Right atrium auricular region (tissue), 2 donors: ENCODE results near the gene SUCO. TPM values are rescaled to one million over a fixed set of nuclear protein-coding genes. Genes with fewer than 3 reads are reported as not detected.

Experiments
- DNase-seq: peaks from one replicate; pipeline ENCODE4 v3.0.0-alpha.2; 2019; ENCODE audit warnings: low spot score
- H3K27ac ChIP-seq, 2 donors: fragments of 200-600 bp; sonication (generic); 1 replicate in 1 of 2; 2 replicates in 1 of 2; pipeline ENCODE4 v1.5.1; 2016 to 2019
- H3K27me3 ChIP-seq, 2 donors: fragments of 200-600 bp; sonication (generic); one replicate each; pipeline versions ENCODE4 v1.5.1 to v1.6.0; 2017 to 2019
- H3K36me3 ChIP-seq: fragments of 200-600 bp; sonication (generic); one replicate; pipeline ENCODE4 v1.5.1; 2016
- H3K4me1 ChIP-seq, 2 donors: fragments of 200-600 bp; sonication (generic); one replicate each; pipeline versions ENCODE4 v1.5.1 to v1.6.0; 2017 to 2019
- H3K4me3 ChIP-seq, 2 donors: fragments of 200-600 bp; sonication (generic); 1 replicate in 1 of 2; 2 replicates in 1 of 2; pipeline ENCODE4 v1.5.1; 2017 to 2019; ENCODE audit warnings: mild to moderate bottlenecking in 1 of 2, moderate library complexity in 1 of 2
- H3K9me3 ChIP-seq, 2 donors: fragments of 200-600 bp; sonication (generic); one replicate each; pipeline ENCODE4 v1.5.1; 2019
- CTCF ChIP-seq, 2 donors: fragments of 200-600 bp; sonication (generic); IDR thresholded peaks; one replicate each; pipeline ENCODE4 v1.5.1; 2019; ENCODE audit warnings: antibody characterized with exemption in 2 of 2
- total RNA-seq, 2 donors: library from RNA; depleted of rRNA; stranded (reverse); fragments of >200 nt; gene quantifications; one replicate each; pipeline ENCODE4 v1.1.0, GENCODE V29; 2016

The SUCO gene
- 10 to 100 TPM; 19.1 to 29.1 TPM for total RNA-seq

GRCh38 chr1:172532700-172533512 lies at the start of gene SUCO:
SUCO (plus strand) TSS chr1:172533150; CDS start chr1:172533436, 286 bp downstream.
- peak; percentile 100 for DNase-seq
- peaks cover 0 to 31% of the 10 kb centered on the region in 2 donors for H3K4me1 ChIP-seq
- peak within 1 kb of the TSS; percentile 78 to 86 for H3K4me3 ChIP-seq
- H3K27ac ChIP-seq: peak within 1 kb of the TSS; percentile 95 to 97
- H3K9me3 ChIP-seq: no peaks in the 10 kb centered on the region
- no peaks in the 10 kb centered on the region for H3K27me3 ChIP-seq
- peak in 1 of 2 donors; percentile 23 for TF ChIP-seq CTCF (IDR thresholded peaks at IDR 0.05)
- no peaks in the 10 kb centered on the region for H3K36me3 ChIP-seq

- H3K9me3 ChIP-seq: no peaks in the 10 kb centered on the region
- H3K4me1 ChIP-seq: no peaks in the 10 kb centered on the region
- no peaks in the 10 kb centered on the region for H3K27me3 ChIP-seq
- no peak for TF ChIP-seq CTCF (IDR thresholded peaks at IDR 0.05)
- H3K27ac ChIP-seq: no peak overlapping the region
- DNase-seq: no peak
- H3K4me3 ChIP-seq: no peak overlapping the region
- no peaks in the 10 kb centered on the region for H3K36me3 ChIP-seq
These were observed 49.5 kb upstream of the SUCO start for GRCh38 chr1:172483448-172483847.

- Histone ChIP-seq H3K4me1 (no peaks in the 10 kb centered on the region), H3K27ac (no peak overlapping the region), H3K4me3 (no peak overlapping the region), H3K27me3 (no peaks in the 10 kb centered on the region), H3K36me3 (no peaks in the 10 kb centered on the region), H3K9me3 (no peaks in the 10 kb centered on the region)
- TF ChIP-seq CTCF (IDR thresholded peaks at IDR 0.05): no peak
- no peak for DNase-seq
These were observed 48.7 kb upstream of the SUCO start for GRCh38 chr1:172484252-172484651.

- Histone ChIP-seq H3K9me3 (no peaks in the 10 kb centered on the region), H3K27ac (no peak overlapping the region), H3K36me3 (no peaks in the 10 kb centered on the region), H3K4me1 (no peaks in the 10 kb centered on the region), H3K27me3 (no peaks in the 10 kb centered on the region), H3K4me3 (no peak overlapping the region)
- no peak for DNase-seq
- TF ChIP-seq CTCF (IDR thresholded peaks at IDR 0.05): no peak
These were observed 47.3 kb upstream of the SUCO start for GRCh38 chr1:172485626-172486025.

GRCh38 chr1:172486805-172487454 lies 46.0 kb upstream of the SUCO start:
- H3K27ac ChIP-seq: no peak overlapping the region
- no peak for TF ChIP-seq CTCF (IDR thresholded peaks at IDR 0.05)
- H3K4me3 ChIP-seq: no peak overlapping the region
- H3K9me3 ChIP-seq: no peaks in the 10 kb centered on the region
- no peaks in the 10 kb centered on the region for H3K27me3 ChIP-seq
- DNase-seq: no peak
- H3K4me1 ChIP-seq: no peaks in the 10 kb centered on the region
- no peaks in the 10 kb centered on the region for H3K36me3 ChIP-seq
